Measurements from ENCODE around the gene MTCL3.

Gene MTCL3

GRCh38 chr6:127459231-127459641 is 59.9 kb downstream of the MTCL3 start, which contains the start of gene KIAA0408:
TSS of gene KIAA0408 (minus strand) at chr6:127459389. CDS start at chr6:127453981, 5,408 bp downstream.
- Histone ChIP-seq H3K27me3 (replicated peaks; ENCODE audit: insufficient read depth, low read length) (no peaks in the 10 kb centered on the region), H3K4me3 (ENCODE audit: low read length) (no peak within 1 kb of the TSS), H3K36me3 (replicated peaks; ENCODE audit: insufficient read depth, low read length) (no peaks in the 10 kb centered on the region), H3K9ac (ENCODE audit: low read length) (no peak within 1 kb of the TSS), H3K27ac (ENCODE audit: low read length) (no peak within 1 kb of the TSS), H3K79me2 (ENCODE audit: low read length) (no peaks in the 10 kb centered on the region), H3K9me3 (replicated peaks; ENCODE audit: insufficient read depth, low read length) (no peaks in the 10 kb centered on the region), H3K4me1 (ENCODE audit: low read length) (no peaks in the 10 kb centered on the region), H3K9me2 (replicated peaks; ENCODE audit: insufficient read depth, low read length) (no peaks in the 10 kb centered on the region), H3F3A (ENCODE audit: insufficient read depth, low read length) (no peaks in the 10 kb centered on the region), H4K20me1 (ENCODE audit: insufficient read depth, low read length) (no peaks in the 10 kb centered on the region), H3K4me2 (ENCODE audit: low read depth, low read length) (no peak within 1 kb of the TSS), H2AFZ (ENCODE audit: low read length) (no peak within 1 kb of the TSS)
- no peak for DNase-seq
- TF ChIP-seq CTCF (IDR thresholded peaks at IDR 0.05; ENCODE audit: low read length): no peak
- TF ChIP-seq EZH2 (optimal IDR thresholded peaks at IDR 0.05; ENCODE audit: low read depth, low read length): no peak
- TF ChIP-seq EZH2phosphoT487 (IDR thresholded peaks at IDR 0.05; ENCODE audit: low read length): no peak

- H3K36me3 ChIP-seq (replicated peaks; ENCODE audit: insufficient read depth, low read length): no peaks in the 10 kb centered on the region
- no peaks in the 10 kb centered on the region for H3K79me2 ChIP-seq (ENCODE audit: low read length)
- no peaks in the 10 kb centered on the region for H3F3A ChIP-seq (ENCODE audit: insufficient read depth, low read length)
- no peak for TF ChIP-seq EZH2phosphoT487 (IDR thresholded peaks at IDR 0.05; ENCODE audit: low read length)
- no peak for TF ChIP-seq CTCF (IDR thresholded peaks at IDR 0.05; ENCODE audit: low read length)
- TF ChIP-seq EZH2 (optimal IDR thresholded peaks at IDR 0.05; ENCODE audit: low read depth, low read length): no peak
- no peak overlapping the region for H3K4me2 ChIP-seq (ENCODE audit: low read depth, low read length)
- H3K4me1 ChIP-seq (ENCODE audit: low read length): no peaks in the 10 kb centered on the region
- H3K9me3 ChIP-seq (replicated peaks; ENCODE audit: insufficient read depth, low read length): no peaks in the 10 kb centered on the region
- no peak overlapping the region for H3K27ac ChIP-seq (ENCODE audit: low read length)
- H3K9me2 ChIP-seq (replicated peaks; ENCODE audit: insufficient read depth, low read length): no peaks in the 10 kb centered on the region
- no peak overlapping the region for H2AFZ ChIP-seq (ENCODE audit: low read length)
- no peak overlapping the region for H3K9ac ChIP-seq (ENCODE audit: low read length)
- H3K27me3 ChIP-seq (replicated peaks; ENCODE audit: insufficient read depth, low read length): no peaks in the 10 kb centered on the region
- DNase-seq: no peak
- H4K20me1 ChIP-seq (ENCODE audit: insufficient read depth, low read length): no peaks in the 10 kb centered on the region
- no peak overlapping the region for H3K4me3 ChIP-seq (ENCODE audit: low read length)
Measured at GRCh38 chr6:127458817-127459216, 60.3 kb downstream of the MTCL3 start.

GRCh38 chr6:127458222-127458621 is 60.9 kb downstream of the MTCL3 start:
- no peak overlapping the region for H3K9ac ChIP-seq (ENCODE audit: low read length)
- no peaks in the 10 kb centered on the region for H3K36me3 ChIP-seq (replicated peaks; ENCODE audit: insufficient read depth, low read length)
- H3K4me3 ChIP-seq (ENCODE audit: low read length): no peak overlapping the region
- H3K4me2 ChIP-seq (ENCODE audit: low read depth, low read length): no peak overlapping the region
- H4K20me1 ChIP-seq (ENCODE audit: insufficient read depth, low read length): no peaks in the 10 kb centered on the region
- no peak overlapping the region for H3K27ac ChIP-seq (ENCODE audit: low read length)
- TF ChIP-seq EZH2phosphoT487 (IDR thresholded peaks at IDR 0.05; ENCODE audit: low read length): no peak
- TF ChIP-seq EZH2 (optimal IDR thresholded peaks at IDR 0.05; ENCODE audit: low read depth, low read length): no peak
- no peak for TF ChIP-seq CTCF (IDR thresholded peaks at IDR 0.05; ENCODE audit: low read length)
- H3K4me1 ChIP-seq (ENCODE audit: low read length): no peaks in the 10 kb centered on the region
- DNase-seq: no peak
- no peaks in the 10 kb centered on the region for H3F3A ChIP-seq (ENCODE audit: insufficient read depth, low read length)
- H3K27me3 ChIP-seq (replicated peaks; ENCODE audit: insufficient read depth, low read length): no peaks in the 10 kb centered on the region
- no peaks in the 10 kb centered on the region for H3K9me3 ChIP-seq (replicated peaks; ENCODE audit: insufficient read depth, low read length)
- H3K9me2 ChIP-seq (replicated peaks; ENCODE audit: insufficient read depth, low read length): no peaks in the 10 kb centered on the region
- no peak overlapping the region for H2AFZ ChIP-seq (ENCODE audit: low read length)
- H3K79me2 ChIP-seq (ENCODE audit: low read length): no peaks in the 10 kb centered on the region
